ENCODE measurements around the gene KCNIP1. TPM values are rescaled to one million over a fixed set of nuclear protein-coding genes. Genes with fewer than 3 reads are reported as not detected.

Gene KCNIP1
- total and polyA plus RNA-seq, 2 of the 8 experiments (the other 6 are each of a cell fraction or from before 2014, with no cell fraction given): 0.52 to 0.83 TPM

- no peak for TF ChIP-seq CHD2 (IDR thresholded peaks at IDR 0.05; ENCODE audit: low read length)
- TF ChIP-seq HDAC6 (IDR thresholded peaks at IDR 0.05; ENCODE audit: low read depth, low read length): no peak
- no peak for TF ChIP-seq RBBP5 (IDR thresholded peaks at IDR 0.05; ENCODE audit: borderline replicate concordance, low read depth, low read length)
- TF ChIP-seq SRF (IDR thresholded peaks at IDR 0.05; ENCODE audit: low read depth, low read length): no peak
- TF ChIP-seq POU5F1 (IDR thresholded peaks at IDR 0.05; ENCODE audit: low read depth, low read length): no peak
These were observed 30.2 kb upstream of the KCNIP1 start (continued) for GRCh38 chr5:170473642-170474041.

Measured in H1 (cell line).